Fibroblast of lung (primary cell): ENCODE results near the gene EFNA5. TPM values are rescaled to one million over a fixed set of nuclear protein-coding genes. Genes with fewer than 3 reads are reported as not detected.

ENCODE experiments used
- DNase-seq, 2 donors: peaks; one replicate each; pipeline versions ENCODE4 v3.0.0 to v3.0.0-alpha.2; 2010; ENCODE audit warnings: low read depth in 2 of 2
- H2AFZ ChIP-seq: 2 replicates; pipeline ENCODE4 v1.5.1; 2012; ENCODE audit warnings: low read length, control low read depth, inconsistent platforms
- H3K27ac ChIP-seq: 2 replicates; pipeline ENCODE4 v1.5.1; 2011; ENCODE audit warnings: low read length, control low read depth; ENCODE audit not compliant: insufficient read depth
- H3K27me3 ChIP-seq: 2 replicates; pipeline ENCODE4 v1.5.1; 2011; ENCODE audit warnings: mild to moderate bottlenecking, low read length; ENCODE audit not compliant: control insufficient read depth, insufficient read depth
- H3K36me3 ChIP-seq: 2 replicates; pipeline ENCODE4 v1.5.1; 2011; ENCODE audit warnings: low read length; ENCODE audit not compliant: control insufficient read depth, insufficient read depth
- H3K4me1 ChIP-seq: 2 replicates; pipeline ENCODE4 v1.5.1; 2011; ENCODE audit warnings: low read length; ENCODE audit not compliant: control insufficient read depth, insufficient read depth; ENCODE audit errors: extremely low read depth
- H3K4me2 ChIP-seq: 2 replicates; pipeline ENCODE4 v1.5.1; 2011; ENCODE audit warnings: low read length, control low read depth; ENCODE audit not compliant: insufficient read depth; ENCODE audit errors: extremely low read depth
- H3K4me3 ChIP-seq, 4 experiments: fragments of 200-600 bp in 1 of 4; sonication (generic) in 1 of 4; replicated peaks in 1 of 4; 2 replicates each; pipeline ENCODE4 v1.5.1; 2011 to 2016; ENCODE audit warnings: low read length in 4 of 4, low read depth in 3 of 4, mild to moderate bottlenecking in 3 of 4, control low read depth in 2 of 4, inconsistent platforms in 1 of 4, mixed read lengths in 1 of 4; ENCODE audit not compliant: insufficient read depth in 1 of 4; ENCODE audit errors: control extremely low read depth in 1 of 4
- H3K79me2 ChIP-seq: 2 replicates; pipeline ENCODE4 v1.5.1; 2012; ENCODE audit warnings: mild to moderate bottlenecking, low read length, inconsistent platforms; ENCODE audit not compliant: control insufficient read depth, insufficient read depth
- H3K9ac ChIP-seq: 2 replicates; pipeline ENCODE4 v1.5.1; 2011; ENCODE audit warnings: mild to moderate bottlenecking, low read length, control low read depth; ENCODE audit not compliant: insufficient read depth
- H3K9me3 ChIP-seq: 2 replicates; pipeline ENCODE4 v1.5.1; 2012; ENCODE audit warnings: low read depth, low read length; ENCODE audit not compliant: control insufficient read depth, insufficient read depth
- H4K20me1 ChIP-seq: 2 replicates; pipeline ENCODE4 v1.5.1; 2011; ENCODE audit warnings: low read length; ENCODE audit not compliant: control insufficient read depth, insufficient read depth; ENCODE audit errors: extremely low read depth
- EZH2 ChIP-seq: IDR thresholded peaks from 2 replicates; pipeline ENCODE4 v1.5.1; 2012; ENCODE audit warnings: low read length, control low read depth, mild to moderate bottlenecking; ENCODE audit errors: missing control alignments
- polyA plus RNA-seq, 2 donors: library from polyadenylated mRNA; depleted of rRNA in 1 of 2; stranded (reverse) in 1 of 2; unstranded in 1 of 2; fragments of >200 nt; gene quantifications; 2 replicates each; pipeline ENCODE4 v1.2.1, GENCODE V29; 2011 to 2012; ENCODE audit warnings: missing spikeins in 1 of 2
- total RNA-seq: library from RNA; depleted of rRNA; stranded (reverse); fragments of >200 nt; gene quantifications from 2 replicates; pipeline ENCODE4 v1.2.1, GENCODE V29; 2014
- TF ChIP-seq, protein P1 (sequence below), 2 donors: IDR thresholded peaks in 1 of 2; conservative IDR thresholded peaks in 1 of 2; 1 replicate in 1 of 2; 2 replicates in 1 of 2; pipeline ENCODE4 v1.5.1; 2011 to 2012; ENCODE audit warnings: low read length in 2 of 2, control low read depth in 1 of 2, inconsistent platforms in 1 of 2, low read depth in 1 of 2, mild to moderate bottlenecking in 1 of 2

The EFNA5 gene
- total and polyA plus RNA-seq, 2 donors (not counting 1 experiment from before 2014, with no cell fraction given), result 3.5 to 3.7 TPM

DNA sequence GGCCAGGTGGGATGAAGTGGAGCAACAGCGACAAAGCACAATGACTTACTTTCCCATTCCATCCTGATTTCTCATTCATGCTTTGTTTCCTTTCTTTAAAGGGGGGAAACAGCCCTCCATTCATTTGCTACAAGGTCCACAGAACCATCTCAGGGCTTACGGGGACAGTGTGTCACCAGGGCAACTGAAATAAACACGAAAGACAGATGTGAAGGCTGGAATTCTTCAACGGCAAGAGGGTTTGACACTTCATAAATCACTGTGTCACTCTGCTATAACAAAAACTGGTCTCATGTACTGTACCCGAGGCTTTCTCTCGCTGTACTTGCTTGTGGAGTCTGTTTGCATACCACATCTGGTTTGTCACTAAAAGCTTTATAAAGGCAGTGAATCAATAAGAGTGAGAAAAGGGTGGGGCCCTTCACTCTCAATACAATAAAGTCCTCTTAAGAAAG lies 150.8 kb downstream of the EFNA5 start:
- H2AFZ ChIP-seq, result no peak overlapping the region
- peaks cover 4% of the 10 kb centered on the region for H3K4me1 ChIP-seq
- no peak overlapping the region for H3K9ac ChIP-seq
- no peak for TF ChIP-seq EZH2
- TF ChIP-seq, protein P1, sequence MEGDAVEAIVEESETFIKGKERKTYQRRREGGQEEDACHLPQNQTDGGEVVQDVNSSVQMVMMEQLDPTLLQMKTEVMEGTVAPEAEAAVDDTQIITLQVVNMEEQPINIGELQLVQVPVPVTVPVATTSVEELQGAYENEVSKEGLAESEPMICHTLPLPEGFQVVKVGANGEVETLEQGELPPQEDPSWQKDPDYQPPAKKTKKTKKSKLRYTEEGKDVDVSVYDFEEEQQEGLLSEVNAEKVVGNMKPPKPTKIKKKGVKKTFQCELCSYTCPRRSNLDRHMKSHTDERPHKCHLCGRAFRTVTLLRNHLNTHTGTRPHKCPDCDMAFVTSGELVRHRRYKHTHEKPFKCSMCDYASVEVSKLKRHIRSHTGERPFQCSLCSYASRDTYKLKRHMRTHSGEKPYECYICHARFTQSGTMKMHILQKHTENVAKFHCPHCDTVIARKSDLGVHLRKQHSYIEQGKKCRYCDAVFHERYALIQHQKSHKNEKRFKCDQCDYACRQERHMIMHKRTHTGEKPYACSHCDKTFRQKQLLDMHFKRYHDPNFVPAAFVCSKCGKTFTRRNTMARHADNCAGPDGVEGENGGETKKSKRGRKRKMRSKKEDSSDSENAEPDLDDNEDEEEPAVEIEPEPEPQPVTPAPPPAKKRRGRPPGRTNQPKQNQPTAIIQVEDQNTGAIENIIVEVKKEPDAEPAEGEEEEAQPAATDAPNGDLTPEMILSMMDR (conservative IDR thresholded peaks at IDR 0.05 in 1 of 2, IDR thresholded peaks at IDR 0.05 in 1 of 2; ENCODE audit: low read depth in 1 of 2, low read length in 2 of 2), result no peak
- H3K9me3 ChIP-seq, result no peaks in the 10 kb centered on the region
- H3K36me3 ChIP-seq, result no peaks in the 10 kb centered on the region
- H3K4me2 ChIP-seq, result peak overlapping the region; percentile 33
- no peaks in the 10 kb centered on the region for H4K20me1 ChIP-seq
- H3K27me3 ChIP-seq, result no peaks in the 10 kb centered on the region
- DNase-seq, result peak; percentile 40 to 57
- H3K79me2 ChIP-seq, result no peaks in the 10 kb centered on the region
- no peak overlapping the region for H3K27ac ChIP-seq
- no peak overlapping the region for H3K4me3 ChIP-seq

DNA sequence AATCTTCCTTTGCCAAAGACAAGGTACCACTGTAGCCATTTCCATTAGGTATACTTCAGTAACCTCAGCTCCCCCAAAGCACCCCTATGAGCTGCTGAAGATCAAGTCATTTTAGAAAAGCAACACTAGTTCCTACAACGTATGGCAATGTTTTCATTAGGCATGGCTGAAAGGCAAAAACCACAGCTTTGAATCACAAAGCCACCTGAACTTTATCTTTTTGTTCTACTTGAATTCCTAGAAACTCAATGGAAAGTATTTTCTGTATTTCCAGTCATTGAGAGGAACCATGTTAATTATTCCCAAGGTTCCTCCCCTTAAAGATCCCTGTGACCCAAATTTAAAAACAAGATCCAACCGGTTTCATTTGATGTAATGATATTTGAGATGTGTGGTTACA lies 152.1 kb downstream of the EFNA5 start:
- Histone ChIP-seq H4K20me1 (no peaks in the 10 kb centered on the region), H3K4me1 (peaks cover 4% of the 10 kb centered on the region), H3K79me2 (no peaks in the 10 kb centered on the region), H3K4me2 (no peak overlapping the region), H3K27ac (no peak overlapping the region), H3K9ac (no peak overlapping the region), H3K9me3 (no peaks in the 10 kb centered on the region), H3K27me3 (no peaks in the 10 kb centered on the region), H3K4me3 (no peak overlapping the region), H2AFZ (no peak overlapping the region), H3K36me3 (no peaks in the 10 kb centered on the region)
- DNase-seq, result peak in 1 of 2 donors; percentile 51
- TF ChIP-seq EZH2, result no peak
- TF ChIP-seq, protein P1 (conservative IDR thresholded peaks at IDR 0.05 in 1 of 2, IDR thresholded peaks at IDR 0.05 in 1 of 2; ENCODE audit: low read depth in 1 of 2, low read length in 2 of 2), result no peak

DNA sequence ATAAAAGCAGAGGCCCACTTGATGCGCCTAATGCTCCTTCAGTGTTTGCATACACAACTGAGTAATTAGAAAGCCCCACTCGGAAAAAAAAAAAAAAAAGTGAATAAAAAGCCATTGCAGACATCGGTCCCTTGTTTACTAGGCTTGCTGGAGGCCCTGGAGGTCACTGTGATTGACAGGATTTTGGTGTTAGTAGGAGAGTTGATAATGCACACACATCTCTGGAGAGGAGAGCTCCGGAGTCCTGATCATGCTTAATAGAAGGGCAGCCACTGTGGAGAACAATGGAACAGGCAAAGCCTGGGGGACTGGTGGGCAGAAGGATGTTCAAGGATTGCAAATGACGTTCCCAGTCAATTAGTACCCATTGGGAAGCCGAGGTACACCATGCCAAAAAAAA lies 152.5 kb downstream of the EFNA5 start:
- Histone ChIP-seq H4K20me1 (no peaks in the 10 kb centered on the region), H3K36me3 (no peaks in the 10 kb centered on the region), H3K9me3 (no peaks in the 10 kb centered on the region), H3K79me2 (no peaks in the 10 kb centered on the region), H3K4me2 (no peak overlapping the region), H2AFZ (no peak overlapping the region), H3K4me3 (no peak overlapping the region), H3K9ac (no peak overlapping the region), H3K4me1 (peaks cover 4% of the 10 kb centered on the region), H3K27ac (no peak overlapping the region), H3K27me3 (no peaks in the 10 kb centered on the region)
- TF ChIP-seq, protein P1 (conservative IDR thresholded peaks at IDR 0.05 in 1 of 2, IDR thresholded peaks at IDR 0.05 in 1 of 2; ENCODE audit: low read depth in 1 of 2, low read length in 2 of 2), result no peak
- no peak for TF ChIP-seq EZH2
- DNase-seq, result no peak
